D721Med (cell line): ENCODE data around the gene RTP3.
"Not testable (repeated sequence)": the region's sequence is repeated elsewhere in the genome, so short reads cannot be mapped to it uniquely, and the experiment has no call there.

ENCODE experiments used
- DNase-seq: peaks from one replicate; pipeline ENCODE4 v3.0.0; 2011; ENCODE audit warnings: low spot score; ENCODE audit not compliant: insufficient read length
- FAIRE-seq: peaks from 2 replicates; lab custom pipeline; 2011; peaks lifted over from hg19 to GRCh38; lab: Jason Lieb, UNC
- TF ChIP-seq, protein P1 (sequence below): IDR thresholded peaks from 2 replicates; pipeline ENCODE4 v1.5.1; 2012; ENCODE audit warnings: mild to moderate bottlenecking, control low read depth; ENCODE audit not compliant: insufficient read depth; ENCODE audit errors: missing control alignments

RTP3 gene

GRCh38 chr3:46519952-46520351 is 22.2 kb downstream of the RTP3 start:
- no peak for FAIRE-seq
- TF ChIP-seq, protein P1, sequence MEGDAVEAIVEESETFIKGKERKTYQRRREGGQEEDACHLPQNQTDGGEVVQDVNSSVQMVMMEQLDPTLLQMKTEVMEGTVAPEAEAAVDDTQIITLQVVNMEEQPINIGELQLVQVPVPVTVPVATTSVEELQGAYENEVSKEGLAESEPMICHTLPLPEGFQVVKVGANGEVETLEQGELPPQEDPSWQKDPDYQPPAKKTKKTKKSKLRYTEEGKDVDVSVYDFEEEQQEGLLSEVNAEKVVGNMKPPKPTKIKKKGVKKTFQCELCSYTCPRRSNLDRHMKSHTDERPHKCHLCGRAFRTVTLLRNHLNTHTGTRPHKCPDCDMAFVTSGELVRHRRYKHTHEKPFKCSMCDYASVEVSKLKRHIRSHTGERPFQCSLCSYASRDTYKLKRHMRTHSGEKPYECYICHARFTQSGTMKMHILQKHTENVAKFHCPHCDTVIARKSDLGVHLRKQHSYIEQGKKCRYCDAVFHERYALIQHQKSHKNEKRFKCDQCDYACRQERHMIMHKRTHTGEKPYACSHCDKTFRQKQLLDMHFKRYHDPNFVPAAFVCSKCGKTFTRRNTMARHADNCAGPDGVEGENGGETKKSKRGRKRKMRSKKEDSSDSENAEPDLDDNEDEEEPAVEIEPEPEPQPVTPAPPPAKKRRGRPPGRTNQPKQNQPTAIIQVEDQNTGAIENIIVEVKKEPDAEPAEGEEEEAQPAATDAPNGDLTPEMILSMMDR, result no peak
- DNase-seq, result no peak

GRCh38 chr3:46520531-46520930 is 22.8 kb downstream of the RTP3 start:
- TF ChIP-seq, protein P1, result no peak
- FAIRE-seq (no peak), DNase-seq (no peak)

- FAIRE-seq (no peak), DNase-seq (no peak)
- TF ChIP-seq, protein P1, result no peak
These were observed 23.3 kb downstream of the RTP3 start for GRCh38 chr3:46521096-46521495.

- DNase-seq, FAIRE-seq: not testable (repeated sequence)
These were observed 24.4 kb downstream of the RTP3 start for GRCh38 chr3:46522201-46522600.

DNA sequence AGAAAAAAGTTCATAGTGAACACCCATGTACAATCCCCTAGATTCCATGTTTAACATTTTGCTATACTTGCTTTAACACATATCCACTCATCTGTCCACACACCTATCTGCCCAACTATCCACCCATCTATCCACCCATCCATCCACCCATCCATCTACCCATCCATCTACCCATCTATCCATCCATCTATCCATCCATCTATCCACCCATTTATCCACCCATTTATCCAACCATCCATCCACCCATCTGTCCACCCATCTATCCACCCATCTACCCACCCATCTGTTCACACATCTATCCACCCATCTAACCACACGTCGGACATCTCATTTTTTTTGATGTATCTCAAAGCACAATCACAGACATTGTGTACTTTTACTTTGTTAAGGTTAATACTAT is 25.8 kb downstream of the RTP3 start:
- DNase-seq, result no peak
- TF ChIP-seq, protein P1, result no peak
- no peak for FAIRE-seq

- TF ChIP-seq, protein P1, result no peak
- DNase-seq (no peak), FAIRE-seq (no peak)
These were observed 26.2 kb downstream of the RTP3 start for GRCh38 chr3:46524008-46524407.

GRCh38 chr3:46524832-46525231 is 27.1 kb downstream of the RTP3 start:
- no peak for DNase-seq
- FAIRE-seq, result no peak
- TF ChIP-seq, protein P1, result no peak

GRCh38 chr3:46527239-46527638 is 29.5 kb downstream of the RTP3 start:
- DNase-seq, result no peak
- FAIRE-seq, result no peak
- TF ChIP-seq, protein P1, result no peak
